Right lobe of liver (tissue), 4 donors: Measurements from ENCODE around the gene CYTH1.

ENCODE experiments used
- POLR2A ChIP-seq: fragments of 450-650 bp; IDR thresholded peaks from one replicate; pipeline ENCODE4 v1.6.1; 2017; ENCODE audit warnings: antibody characterized with exemption, mild to moderate bottlenecking
- TF ChIP-seq, protein P1 (sequence below), 4 donors: fragments of 200-600 bp in 3 of 4; fragments of 450-650 bp in 1 of 4; IDR thresholded peaks; one replicate each; pipeline versions ENCODE4 v1.5.1 to v1.8.0; 2016 to 2022; ENCODE audit warnings: antibody characterized with exemption in 4 of 4, mild to moderate bottlenecking in 2 of 4
- donor health status: DM: no; HTN: no; CAD: no.
- donor health status: DM: no; HTN: no; CAD: no.
- donor health status: DM: no; HTN: yes; CAD: no.

DNA sequence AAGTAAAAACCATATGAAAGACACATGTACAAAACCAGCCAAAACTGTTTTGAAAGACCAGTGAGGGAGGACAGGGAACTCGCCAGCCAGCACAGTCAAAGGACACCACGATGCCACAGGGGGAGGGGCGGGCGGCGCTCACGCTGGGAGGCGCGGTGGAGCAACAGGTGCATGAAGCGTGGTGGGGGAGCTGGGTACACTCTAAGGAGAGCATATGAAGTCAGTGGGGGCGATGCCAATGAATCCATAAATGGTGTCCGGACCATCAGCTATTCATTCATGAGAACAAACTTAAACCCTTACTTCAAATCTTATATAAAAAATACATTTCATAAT lies 103.9 kb downstream of the CYTH1 start:
- TF ChIP-seq, protein P1, sequence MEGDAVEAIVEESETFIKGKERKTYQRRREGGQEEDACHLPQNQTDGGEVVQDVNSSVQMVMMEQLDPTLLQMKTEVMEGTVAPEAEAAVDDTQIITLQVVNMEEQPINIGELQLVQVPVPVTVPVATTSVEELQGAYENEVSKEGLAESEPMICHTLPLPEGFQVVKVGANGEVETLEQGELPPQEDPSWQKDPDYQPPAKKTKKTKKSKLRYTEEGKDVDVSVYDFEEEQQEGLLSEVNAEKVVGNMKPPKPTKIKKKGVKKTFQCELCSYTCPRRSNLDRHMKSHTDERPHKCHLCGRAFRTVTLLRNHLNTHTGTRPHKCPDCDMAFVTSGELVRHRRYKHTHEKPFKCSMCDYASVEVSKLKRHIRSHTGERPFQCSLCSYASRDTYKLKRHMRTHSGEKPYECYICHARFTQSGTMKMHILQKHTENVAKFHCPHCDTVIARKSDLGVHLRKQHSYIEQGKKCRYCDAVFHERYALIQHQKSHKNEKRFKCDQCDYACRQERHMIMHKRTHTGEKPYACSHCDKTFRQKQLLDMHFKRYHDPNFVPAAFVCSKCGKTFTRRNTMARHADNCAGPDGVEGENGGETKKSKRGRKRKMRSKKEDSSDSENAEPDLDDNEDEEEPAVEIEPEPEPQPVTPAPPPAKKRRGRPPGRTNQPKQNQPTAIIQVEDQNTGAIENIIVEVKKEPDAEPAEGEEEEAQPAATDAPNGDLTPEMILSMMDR (IDR thresholded peaks at IDR 0.05): no peak
- TF ChIP-seq POLR2A: no peak
